Activated CD4-positive, alpha-beta T cell treated with anti-CD3 and anti-CD28 coated beads, Interleukin-2, amount 10 ng/mL, durations not matched to agents 24 days and 14 days (primary cell): ENCODE measurements around the gene IGLL1. TPM values are rescaled to one million over a fixed set of nuclear protein-coding genes. Genes with fewer than 3 reads are reported as not detected.
"Not testable (repeated sequence)": the region's sequence is repeated elsewhere in the genome, so short reads cannot be mapped to it uniquely, and the experiment has no call there.

Experiments
- DNase-seq: peaks from one replicate; pipeline ENCODE4 v3.0.0; 2022
- H3K27ac Mint-ChIP-seq: one replicate; pipeline ENCODE4 v1.8.0; 2022; ENCODE audit warnings: mild to moderate bottlenecking, mixed read lengths
- H3K27me3 Mint-ChIP-seq: one replicate; pipeline ENCODE4 v1.8.0; 2022; ENCODE audit warnings: mixed read lengths
- H3K36me3 Mint-ChIP-seq: one replicate; pipeline ENCODE4 v1.8.0; 2022; ENCODE audit warnings: low read depth, mild to moderate bottlenecking, mixed read lengths
- H3K4me1 Mint-ChIP-seq: one replicate; pipeline ENCODE4 v1.8.0; 2021; ENCODE audit warnings: mixed read lengths
- H3K4me3 Mint-ChIP-seq: one replicate; pipeline ENCODE4 v1.8.0; 2022; ENCODE audit warnings: mild to moderate bottlenecking, moderate library complexity, mixed read lengths
- H3K9me3 Mint-ChIP-seq: one replicate; pipeline ENCODE4 v1.8.0; 2021; ENCODE audit warnings: mixed read lengths
- intact Hi-C: fragments of 100-400 bp; cut with micrococcal nuclease; formaldehyde crosslinking; loops from one replicate; pipeline ENCODE4 v1.15.1; 2023
- total RNA-seq: library from RNA; stranded (reverse); gene quantifications from 2 replicates; pipeline ENCODE4 v1.2.3, GENCODE V29; 2022

IGLL1 gene
- total RNA-seq, 1 donor from 2014 or later: not detected

GRCh38 chr22:23604939-23605712, 25.0 kb upstream of the IGLL1 start:
- H3K27me3 Mint-ChIP-seq: no peaks in the 10 kb centered on the region
- H3K27ac Mint-ChIP-seq: no peak overlapping the region
- intact Hi-C loops: no loop called here
- no peak for DNase-seq
- no peak overlapping the region for H3K4me3 Mint-ChIP-seq
- no peaks in the 10 kb centered on the region for H3K36me3 Mint-ChIP-seq
- peaks cover 6% of the 10 kb centered on the region for H3K4me1 Mint-ChIP-seq
- H3K9me3 Mint-ChIP-seq: no peaks in the 10 kb centered on the region

GRCh38 chr22:23603266-23603665, 23.2 kb upstream of the IGLL1 start:
- no peak overlapping the region for H3K27ac Mint-ChIP-seq
- no peaks in the 10 kb centered on the region for H3K9me3 Mint-ChIP-seq
- no peaks in the 10 kb centered on the region for H3K27me3 Mint-ChIP-seq
- H3K4me1 Mint-ChIP-seq: no peaks in the 10 kb centered on the region
- H3K4me3 Mint-ChIP-seq: no peak overlapping the region
- intact Hi-C loops: no loop called here
- DNase-seq: no peak
- no peaks in the 10 kb centered on the region for H3K36me3 Mint-ChIP-seq

- no peaks in the 10 kb centered on the region for H3K4me1 Mint-ChIP-seq
- DNase-seq: no peak
- no peak overlapping the region for H3K4me3 Mint-ChIP-seq
- intact Hi-C loops: no loop called here
- H3K36me3 Mint-ChIP-seq: no peaks in the 10 kb centered on the region
- H3K9me3 Mint-ChIP-seq: no peaks in the 10 kb centered on the region
- H3K27me3 Mint-ChIP-seq: peaks cover 2% of the 10 kb centered on the region
- no peak overlapping the region for H3K27ac Mint-ChIP-seq
These were observed 18.9 kb upstream of the IGLL1 start for GRCh38 chr22:23598805-23599518.

- H3K4me1 Mint-ChIP-seq, intact Hi-C loops, H3K4me3 Mint-ChIP-seq, H3K27me3 Mint-ChIP-seq, H3K27ac Mint-ChIP-seq, H3K9me3 Mint-ChIP-seq, H3K36me3 Mint-ChIP-seq, DNase-seq: not testable (repeated sequence)
These were observed 17.6 kb upstream of the IGLL1 start for GRCh38 chr22:23597576-23598268.

GRCh38 chr22:23595904-23596303, 15.8 kb upstream of the IGLL1 start:
- intact Hi-C loops, DNase-seq, H3K9me3 Mint-ChIP-seq, H3K4me3 Mint-ChIP-seq, H3K36me3 Mint-ChIP-seq, H3K4me1 Mint-ChIP-seq, H3K27ac Mint-ChIP-seq, H3K27me3 Mint-ChIP-seq: not testable (repeated sequence)

GRCh38 chr22:23591846-23592245, 11.8 kb upstream of the IGLL1 start:
- intact Hi-C loops: loop anchor here (2.0 kb wide), 1 partner anchor 51 kb away; no protein-coding TSS in a partner anchor
- Mint-ChIP-seq H3K36me3 (no peaks in the 10 kb centered on the region), H3K4me3 (no peak overlapping the region), H3K27ac (no peak overlapping the region), H3K27me3 (peaks cover 2% of the 10 kb centered on the region), H3K4me1 (no peaks in the 10 kb centered on the region), H3K9me3 (no peaks in the 10 kb centered on the region)
- DNase-seq: no peak

GRCh38 chr22:23591201-23591791, 11.2 kb upstream of the IGLL1 start:
- no peaks in the 10 kb centered on the region for H3K4me1 Mint-ChIP-seq
- H3K9me3 Mint-ChIP-seq: no peaks in the 10 kb centered on the region
- H3K4me3 Mint-ChIP-seq: no peak overlapping the region
- peak; percentile 84 for DNase-seq
- intact Hi-C loops: loop anchor here (2.0 kb wide), 1 partner anchor 50 kb away; no protein-coding TSS in a partner anchor
- H3K27ac Mint-ChIP-seq: no peak overlapping the region
- no peaks in the 10 kb centered on the region for H3K36me3 Mint-ChIP-seq
- H3K27me3 Mint-ChIP-seq: peaks cover 2% of the 10 kb centered on the region

- no peaks in the 10 kb centered on the region for H3K36me3 Mint-ChIP-seq
- no peak for DNase-seq
- H3K4me1 Mint-ChIP-seq: peaks cover 2% of the 10 kb centered on the region
- H3K27ac Mint-ChIP-seq: no peak overlapping the region
- no peak overlapping the region for H3K4me3 Mint-ChIP-seq
- no peaks in the 10 kb centered on the region for H3K9me3 Mint-ChIP-seq
- peaks cover 9% of the 10 kb centered on the region for H3K27me3 Mint-ChIP-seq
- intact Hi-C loops: no loop called here
These were observed 3.7 kb upstream of the IGLL1 start for GRCh38 chr22:23583836-23584235.

GRCh38 chr22:23583153-23583552, 3.1 kb upstream of the IGLL1 start:
- DNase-seq: no peak
- Mint-ChIP-seq H3K4me3 (no peak overlapping the region), H3K36me3 (no peaks in the 10 kb centered on the region), H3K4me1 (peaks cover 2% of the 10 kb centered on the region), H3K27ac (no peak overlapping the region), H3K9me3 (no peaks in the 10 kb centered on the region), H3K27me3 (peaks cover 10% of the 10 kb centered on the region)
- intact Hi-C loops: no loop called here

- no peak overlapping the region for H3K27ac Mint-ChIP-seq
- intact Hi-C loops: no loop called here
- no peak for DNase-seq
- no peak overlapping the region for H3K4me3 Mint-ChIP-seq
- H3K27me3 Mint-ChIP-seq: peaks cover 19% of the 10 kb centered on the region
- no peaks in the 10 kb centered on the region for H3K36me3 Mint-ChIP-seq
- H3K9me3 Mint-ChIP-seq: no peaks in the 10 kb centered on the region
- H3K4me1 Mint-ChIP-seq: peaks cover 5% of the 10 kb centered on the region
These were observed 1.2 kb upstream of the IGLL1 start for GRCh38 chr22:23581260-23581650.

- no peak overlapping the region for H3K27ac Mint-ChIP-seq
These were observed 628 bp upstream of the IGLL1 start for GRCh38 chr22:23580576-23581259.

GRCh38 chr22:23579280-23579679, 810 bp downstream of the IGLL1 start:
- Mint-ChIP-seq H3K27me3 (peaks cover 12% of the 10 kb centered on the region), H3K4me1 (peaks cover 5% of the 10 kb centered on the region), H3K36me3 (no peaks in the 10 kb centered on the region), H3K27ac (no peak overlapping the region), H3K4me3 (no peak overlapping the region), H3K9me3 (no peaks in the 10 kb centered on the region)
- DNase-seq: no peak
- intact Hi-C loops: no loop called here

More at GRCh38 chr22:23580576-23581259, 628 bp upstream of the IGLL1 start:
- peaks cover 18% of the 10 kb centered on the region for H3K27me3 Mint-ChIP-seq
- intact Hi-C loops: no loop called here
- H3K36me3 Mint-ChIP-seq: no peaks in the 10 kb centered on the region
- H3K4me1 Mint-ChIP-seq: peaks cover 5% of the 10 kb centered on the region
- no peak for DNase-seq
- H3K4me3 Mint-ChIP-seq: no peak overlapping the region
- H3K9me3 Mint-ChIP-seq: no peaks in the 10 kb centered on the region

GRCh38 chr22:23578306-23578705, 1.8 kb downstream of the IGLL1 start:
- Mint-ChIP-seq H3K27ac (no peak overlapping the region), H3K9me3 (no peaks in the 10 kb centered on the region), H3K36me3 (no peaks in the 10 kb centered on the region), H3K4me3 (no peak overlapping the region), H3K4me1 (peaks cover 5% of the 10 kb centered on the region), H3K27me3 (peaks cover 11% of the 10 kb centered on the region)
- intact Hi-C loops: no loop called here
- no peak for DNase-seq
